NCI-H748 (cell line): Measurements from ENCODE around the gene NINL.
"Not testable (repeated sequence)": the region's sequence is repeated elsewhere in the genome, so short reads cannot be mapped to it uniquely, and the experiment has no call there.

Experiments
- DNase-seq: peaks from one replicate; lab custom pipeline; 2025; ENCODE audit not compliant: unreplicated experiment; lab: John Stamatoyannopoulos, UW

The NINL gene

DNA sequence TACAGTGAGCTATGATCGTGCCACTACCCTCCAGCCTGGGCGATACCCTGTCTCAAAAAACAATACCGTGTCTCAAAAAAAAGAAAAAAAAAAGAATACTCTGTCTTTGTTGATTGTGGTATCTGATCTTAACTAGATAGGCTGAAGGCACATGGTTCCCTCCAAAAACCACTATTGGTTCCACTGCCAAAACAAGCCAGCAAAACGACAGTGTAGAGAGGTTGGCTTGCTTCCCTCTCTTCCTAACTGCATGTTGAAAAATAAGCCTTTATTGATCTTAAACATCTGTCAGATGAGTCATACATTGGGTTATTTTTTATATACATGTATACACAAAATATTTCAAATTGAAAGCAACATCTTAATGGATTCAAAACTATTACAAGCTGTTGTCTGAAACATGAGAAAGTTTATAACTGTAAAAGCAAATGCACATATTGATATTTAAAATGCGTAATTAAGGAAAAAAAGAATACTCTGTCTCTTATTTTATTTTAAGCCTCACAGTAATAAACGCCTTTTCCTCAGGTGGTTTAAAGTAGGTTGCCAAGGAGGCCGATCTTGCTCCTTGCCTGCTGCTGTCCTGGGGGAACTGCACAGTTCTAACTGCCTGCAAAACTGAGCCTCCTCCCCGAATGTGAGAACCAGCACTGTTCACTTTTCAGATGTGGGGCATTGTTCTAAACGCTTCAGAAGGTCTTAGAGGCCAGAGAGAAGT is 7.0 kb upstream of the NINL start:
- DNase-seq, result no peak

DNA sequence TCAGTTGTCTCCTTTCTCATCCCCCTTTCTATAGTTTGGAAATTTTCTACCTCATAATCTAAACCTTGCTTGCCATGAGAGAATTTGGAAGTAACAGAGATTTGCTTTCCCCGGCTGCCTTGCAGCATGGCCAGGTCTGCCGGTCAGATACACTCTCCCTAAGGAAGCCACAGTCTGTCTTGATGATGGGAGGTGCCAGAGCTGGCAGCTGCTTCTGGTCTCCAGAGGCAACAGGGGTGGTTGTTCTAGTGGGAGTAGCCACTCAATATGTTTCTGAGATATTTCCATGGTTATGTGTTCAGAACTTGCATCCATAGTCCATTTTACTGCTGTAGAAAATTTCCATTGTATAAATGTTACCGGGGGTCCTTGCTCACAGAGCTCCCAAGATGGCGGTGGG is 5.4 kb upstream of the NINL start:
- not testable (repeated sequence) for DNase-seq

DNA sequence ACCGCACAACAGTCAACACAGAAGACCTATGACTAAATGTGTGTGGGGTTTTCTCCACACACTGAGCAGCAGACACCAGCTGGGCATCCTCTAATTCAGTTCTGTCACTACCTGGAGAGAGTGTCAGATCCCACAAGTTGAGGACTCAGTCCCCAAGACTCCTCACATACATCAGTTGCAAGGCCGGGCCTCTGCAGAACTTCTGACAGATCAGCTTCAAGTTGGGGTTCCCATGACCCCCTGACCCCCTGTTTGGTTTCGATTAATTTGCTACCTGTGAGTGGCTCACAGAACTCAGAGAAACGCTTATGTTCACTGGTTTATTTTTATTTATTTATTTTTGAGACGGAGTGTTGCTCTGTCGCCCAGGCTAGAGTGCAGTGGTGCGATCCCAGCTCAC is 3.2 kb upstream of the NINL start:
- no peak for DNase-seq

DNA sequence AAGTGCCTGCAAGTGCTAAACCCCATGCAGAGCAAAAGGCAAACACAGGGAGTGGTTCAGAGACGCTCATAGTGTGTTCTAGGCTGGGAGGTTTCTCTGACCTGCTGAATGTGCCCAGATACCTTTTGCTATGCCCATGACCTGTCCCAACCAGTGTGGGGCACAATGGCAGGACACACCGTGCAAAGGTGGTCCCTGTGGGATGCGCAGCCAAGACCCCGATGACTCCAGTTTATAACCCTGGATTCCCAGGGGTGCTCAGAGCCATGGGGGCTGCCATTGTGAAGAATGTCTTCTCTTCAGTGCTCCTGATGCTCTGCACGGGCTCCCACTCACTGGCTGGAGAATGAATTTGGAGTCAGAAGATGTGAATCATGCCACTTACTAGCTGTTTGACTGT is 2.2 kb upstream of the NINL start:
- DNase-seq, result no peak

DNA sequence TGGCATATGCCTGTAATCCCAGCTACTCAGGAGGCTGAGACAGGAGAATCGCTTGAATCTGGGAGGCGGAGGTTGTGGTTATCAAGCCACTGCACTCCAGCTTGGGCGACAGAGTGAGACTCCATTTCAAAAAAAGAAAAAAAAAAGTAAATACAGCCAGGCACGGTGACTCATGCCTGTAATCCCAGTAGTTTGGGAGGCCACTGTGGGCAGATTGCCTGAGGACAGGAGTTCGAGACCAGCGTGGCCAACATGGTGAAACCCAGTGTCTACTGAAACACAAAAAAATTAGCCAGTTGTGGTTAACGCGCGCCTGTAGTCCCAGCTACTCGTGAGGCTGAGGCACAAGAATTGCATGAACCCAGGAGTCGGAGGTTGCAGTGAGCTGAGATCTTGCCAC is 1.5 kb upstream of the NINL start:
- DNase-seq, result no peak

DNA sequence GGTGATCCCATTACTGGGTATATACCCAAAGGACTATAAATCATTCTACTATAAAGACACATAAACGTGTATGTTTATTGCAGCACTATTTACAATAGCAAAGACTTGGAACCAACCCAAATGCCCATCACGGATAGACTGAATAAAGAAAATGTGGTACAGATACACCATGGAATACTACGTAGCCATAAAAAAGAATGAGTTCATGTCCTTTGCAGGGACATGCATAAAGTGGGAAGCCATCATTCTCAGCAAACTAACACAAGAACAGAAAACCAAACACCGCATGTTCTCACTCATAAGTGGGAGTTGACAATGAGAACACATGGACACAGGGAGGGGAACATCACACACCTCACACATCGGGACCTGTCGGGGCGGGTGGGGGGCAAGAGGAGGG is 1.7 kb downstream of the NINL start:
- not testable (repeated sequence) for DNase-seq

DNA sequence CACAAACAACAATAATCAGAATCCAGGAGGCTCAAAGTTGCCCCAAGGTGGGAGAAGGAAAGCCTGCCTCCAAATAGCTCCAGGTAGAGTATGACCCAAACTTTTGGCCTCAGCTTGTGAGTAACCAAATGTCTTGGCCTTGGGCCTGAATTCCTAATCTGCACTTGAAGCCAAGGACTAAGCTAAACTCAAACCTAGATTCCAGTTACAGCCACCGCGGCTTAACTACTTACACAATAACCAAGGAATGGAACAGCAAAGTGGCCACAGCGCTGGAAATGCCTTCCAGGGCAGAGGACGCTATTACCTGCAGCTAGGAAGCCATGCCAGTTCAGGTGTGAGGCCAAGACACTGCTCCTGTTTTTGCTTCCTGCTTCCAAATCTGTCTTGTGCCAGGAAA is 4.6 kb downstream of the NINL start:
- DNase-seq, result no peak

DNA sequence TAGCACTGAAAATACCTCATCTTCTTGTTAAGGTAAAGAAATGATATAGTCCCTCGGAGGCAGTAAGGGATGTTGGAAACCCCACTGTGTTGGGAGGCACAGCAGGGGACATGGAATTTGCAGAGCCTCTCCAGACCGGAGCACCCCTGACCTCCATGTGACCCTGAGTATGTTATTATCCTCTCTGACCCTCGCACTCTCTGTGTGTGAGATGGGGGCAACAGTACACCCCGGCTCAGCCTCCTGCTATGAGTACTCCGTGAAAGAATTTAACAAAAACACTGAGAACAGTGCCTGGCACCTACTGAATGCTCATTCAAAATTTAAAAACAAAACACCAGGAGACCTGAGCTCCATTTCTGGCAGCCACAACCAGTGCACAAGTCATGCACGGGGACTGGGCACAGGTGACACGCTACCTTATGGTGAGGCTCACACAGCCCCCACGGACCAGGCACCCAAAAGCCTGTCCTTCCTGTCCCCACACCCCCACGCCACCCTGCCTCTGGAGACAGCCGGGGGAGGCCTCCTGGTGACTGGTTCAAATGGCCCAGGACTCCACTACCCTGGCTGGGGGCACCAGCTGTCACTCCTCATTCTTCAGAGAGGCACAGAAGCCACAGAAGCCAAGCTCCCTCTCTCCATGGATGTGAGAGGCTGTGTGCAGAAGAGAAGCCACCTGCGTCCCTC is 6.1 kb downstream of the NINL start:
- DNase-seq, result no peak

DNA sequence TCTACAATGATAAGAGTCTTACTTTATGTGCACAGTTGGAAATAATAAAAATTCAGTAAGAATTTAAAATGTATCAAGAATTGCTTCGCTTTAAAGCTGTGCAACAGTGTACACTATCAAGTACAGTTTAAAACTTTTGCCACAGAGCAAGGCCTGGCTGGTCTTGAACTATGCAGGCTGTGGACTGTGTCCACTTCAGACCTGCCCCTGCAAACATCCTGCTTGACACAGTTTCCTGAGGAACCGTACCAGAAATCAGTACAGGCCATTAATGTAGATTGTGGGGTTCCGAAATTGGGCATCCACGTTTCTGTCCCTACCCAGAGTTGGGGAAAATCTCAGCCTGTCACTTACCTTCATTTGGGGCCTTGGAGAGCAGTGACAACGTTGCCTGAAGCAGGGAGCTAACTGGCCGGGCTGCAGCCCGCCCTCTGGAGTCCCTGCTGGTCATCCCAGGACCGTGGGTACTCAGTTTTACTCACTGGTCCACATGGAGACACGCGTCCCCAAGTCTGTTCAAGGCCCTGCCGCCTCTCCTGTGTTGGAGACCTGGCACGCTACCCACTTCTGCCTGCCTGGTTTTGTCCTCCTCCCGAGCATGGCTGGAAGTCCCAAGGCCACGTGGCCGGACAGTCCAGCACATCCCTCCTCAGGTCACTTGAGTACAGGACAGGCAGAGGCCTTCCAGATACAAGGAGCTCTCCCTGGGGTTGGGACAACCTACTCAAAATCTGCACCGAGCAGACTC is 8.4 kb downstream of the NINL start:
- DNase-seq, result no peak

DNA sequence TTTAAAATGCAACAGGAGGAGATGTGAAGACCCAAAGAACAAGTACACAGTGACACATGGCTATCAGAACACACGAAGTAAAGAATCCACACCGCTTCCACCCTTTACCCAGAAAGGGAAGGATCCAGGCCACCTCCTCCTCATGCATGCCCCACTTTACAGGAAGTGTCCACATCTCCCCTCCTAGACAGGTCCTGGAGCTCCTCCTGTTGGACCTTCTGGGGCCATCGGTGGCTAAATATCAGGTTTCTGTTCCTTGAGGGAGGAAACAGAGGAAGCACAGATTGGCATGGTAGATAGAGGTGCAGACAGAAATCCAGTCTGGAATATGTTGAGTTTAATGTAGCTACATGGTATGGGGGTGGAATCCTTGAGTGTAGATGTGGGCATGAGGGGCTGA is 10.9 kb downstream of the NINL start:
- DNase-seq, result no peak

DNA sequence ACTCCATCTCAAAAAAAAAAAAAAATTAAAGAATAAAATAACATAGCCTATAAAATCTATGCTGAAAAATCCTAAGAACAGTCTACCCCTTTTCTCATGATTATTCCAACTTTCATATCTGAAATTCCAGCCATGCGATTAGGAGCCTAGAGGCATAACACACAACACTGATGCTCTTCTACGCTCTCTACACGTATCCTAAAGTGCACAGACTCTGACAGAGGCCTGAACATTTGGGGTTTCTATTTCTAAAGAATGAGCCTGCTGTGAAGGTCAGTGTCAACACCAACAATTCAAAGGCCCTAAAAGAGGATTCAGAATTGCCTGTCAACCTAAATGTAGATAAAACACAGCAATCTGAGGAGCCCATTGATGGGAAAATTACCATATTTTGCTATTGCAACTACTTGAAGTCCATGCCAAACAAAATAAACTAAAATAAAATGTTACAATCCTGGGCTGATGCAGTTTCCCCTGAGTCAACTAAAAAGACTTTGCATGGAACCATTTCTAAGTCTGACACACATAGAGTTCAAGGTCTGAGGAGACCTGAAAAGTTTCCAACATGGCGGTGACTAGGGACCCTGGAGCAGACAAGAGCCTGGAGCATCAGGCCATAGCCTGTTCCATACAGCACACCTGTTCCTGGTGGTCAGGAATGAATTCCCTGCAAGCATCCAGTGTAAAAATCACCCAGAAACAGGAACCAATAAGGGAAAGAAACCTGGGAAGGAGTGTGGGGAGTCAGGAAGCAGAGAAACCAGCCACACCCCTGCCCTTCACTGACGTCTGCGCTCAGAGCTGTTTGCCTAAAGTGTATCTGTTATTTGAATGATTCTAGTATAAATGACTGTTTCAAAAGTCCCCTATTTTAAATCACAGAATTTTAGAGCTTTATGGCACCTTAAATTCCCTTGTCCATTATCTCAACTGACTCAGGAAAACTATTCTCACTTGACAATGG is 11.8 kb downstream of the NINL start:
- DNase-seq, result no peak

DNA sequence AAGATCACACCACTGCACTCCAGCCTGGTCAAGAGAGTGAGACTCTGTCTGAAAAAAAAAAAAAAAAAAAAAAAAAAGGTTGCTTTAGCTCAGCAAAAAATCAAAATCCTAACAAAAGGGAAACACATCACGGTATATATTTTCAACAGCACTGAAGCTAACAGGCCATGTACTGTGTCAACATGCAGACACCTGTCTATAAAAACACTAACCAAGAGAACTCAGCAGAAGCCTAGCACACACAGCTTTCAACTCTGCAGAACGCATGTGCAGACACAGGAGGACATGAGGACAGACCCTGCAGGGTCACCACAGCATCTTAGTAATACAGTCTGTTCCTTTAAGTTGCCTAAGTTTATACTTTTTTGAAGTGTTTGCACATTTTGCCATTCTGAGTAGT is 13.5 kb downstream of the NINL start:
- peak; percentile 22 for DNase-seq

DNA sequence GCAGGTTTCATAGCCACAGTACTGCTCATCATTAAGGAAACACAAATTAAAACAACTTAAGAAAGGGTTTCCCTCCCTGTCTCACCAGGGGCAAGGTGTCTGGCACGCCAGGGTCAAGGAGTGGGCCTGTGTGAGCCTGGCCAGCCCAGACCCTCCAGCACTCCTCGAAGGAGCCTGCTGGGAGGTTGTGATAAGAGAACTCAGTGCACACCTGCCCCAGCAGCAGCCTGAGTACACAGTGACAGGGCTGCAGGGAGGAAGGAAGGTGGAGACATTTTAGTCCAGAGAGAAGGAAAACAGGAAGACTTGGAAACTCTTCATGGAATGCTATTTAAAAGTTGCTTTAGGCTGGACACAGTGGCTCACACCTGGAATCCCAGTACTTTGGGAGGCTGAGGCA is 14.1 kb downstream of the NINL start:
- DNase-seq, result no peak

DNA sequence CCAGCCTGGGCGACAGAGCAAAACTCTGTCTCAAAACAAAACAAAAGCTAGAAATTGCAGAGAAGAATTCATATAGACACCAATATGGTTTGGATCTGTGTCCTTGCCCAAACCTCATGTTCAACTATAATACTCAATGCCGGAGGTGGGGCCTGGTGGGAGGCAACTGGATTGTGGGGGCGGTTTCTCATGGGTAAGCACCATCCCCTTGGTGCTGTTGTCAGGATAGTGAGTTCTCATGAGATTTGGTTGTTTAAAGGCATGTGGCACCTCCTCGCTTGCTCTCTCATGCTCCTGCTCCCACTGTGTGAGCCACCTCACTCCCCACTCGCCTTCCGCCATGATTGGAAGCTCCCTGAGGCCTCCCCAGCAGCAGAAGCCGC is 15.2 kb downstream of the NINL start:
- DNase-seq, result no peak

DNA sequence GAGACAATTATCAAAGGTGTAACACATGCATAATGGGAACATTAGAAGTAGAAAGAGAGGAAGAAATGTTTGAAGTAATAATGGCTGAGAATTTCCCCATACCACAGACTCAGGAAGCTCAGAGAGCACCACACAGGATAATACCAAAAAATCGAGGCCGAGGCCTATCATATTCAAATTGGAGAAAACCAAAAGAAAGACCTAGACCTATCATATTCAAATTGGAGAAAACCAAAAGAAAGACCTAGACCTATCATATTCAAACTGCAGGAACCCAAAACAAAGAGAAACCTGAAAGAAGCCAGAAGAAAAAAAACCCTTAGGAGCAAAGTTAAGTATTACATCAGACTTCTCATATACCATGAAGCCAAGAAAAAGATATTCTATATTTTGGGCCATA is 18.0 kb downstream of the NINL start:
- no peak for DNase-seq

DNA sequence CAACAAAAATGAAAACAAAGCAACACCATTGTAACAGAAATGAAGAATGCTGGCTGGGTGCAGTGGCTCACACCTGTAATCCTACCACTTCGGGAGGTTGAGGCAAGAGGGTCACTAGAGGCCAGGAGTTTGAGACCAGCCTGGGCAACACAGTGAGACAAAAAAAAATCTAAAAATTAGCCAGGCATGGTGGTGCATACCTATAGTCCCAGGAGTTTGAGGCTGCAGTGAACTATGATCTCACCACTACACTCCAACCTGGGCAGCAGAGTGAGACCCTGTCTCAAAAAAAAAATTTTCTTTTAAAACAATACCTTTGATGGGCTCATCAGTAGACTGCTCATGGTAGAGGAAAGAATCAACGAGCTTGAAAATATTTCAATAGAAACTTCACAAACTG is 18.5 kb downstream of the NINL start:
- DNase-seq, result no peak

DNA sequence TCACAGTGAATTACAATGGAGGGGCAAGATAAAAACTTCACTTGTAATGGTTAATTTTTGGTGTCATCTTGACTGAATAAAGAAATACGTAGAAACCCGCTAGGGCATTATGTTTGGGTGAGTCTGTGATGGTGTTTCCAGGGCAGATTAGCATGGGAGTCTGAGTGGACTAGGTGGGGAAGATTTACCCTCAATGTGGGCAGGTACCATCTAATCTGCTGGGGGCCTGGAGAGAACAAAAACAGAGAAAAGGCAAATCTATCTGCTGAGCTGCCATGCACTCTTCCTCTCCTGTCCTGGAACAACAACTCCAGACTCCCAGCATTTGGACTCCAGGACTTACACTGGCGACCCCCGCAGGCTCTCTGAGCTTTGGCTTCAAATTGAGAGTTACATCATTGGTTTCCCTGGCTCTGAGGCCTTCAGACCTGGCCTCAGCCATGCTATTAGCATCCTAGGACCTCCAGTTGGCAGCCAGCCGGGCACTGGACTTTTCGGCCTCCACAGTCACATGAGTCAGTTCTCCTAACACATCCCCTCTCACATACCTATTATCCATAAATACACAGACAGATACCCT is 19.7 kb downstream of the NINL start:
- DNase-seq, result no peak

DNA sequence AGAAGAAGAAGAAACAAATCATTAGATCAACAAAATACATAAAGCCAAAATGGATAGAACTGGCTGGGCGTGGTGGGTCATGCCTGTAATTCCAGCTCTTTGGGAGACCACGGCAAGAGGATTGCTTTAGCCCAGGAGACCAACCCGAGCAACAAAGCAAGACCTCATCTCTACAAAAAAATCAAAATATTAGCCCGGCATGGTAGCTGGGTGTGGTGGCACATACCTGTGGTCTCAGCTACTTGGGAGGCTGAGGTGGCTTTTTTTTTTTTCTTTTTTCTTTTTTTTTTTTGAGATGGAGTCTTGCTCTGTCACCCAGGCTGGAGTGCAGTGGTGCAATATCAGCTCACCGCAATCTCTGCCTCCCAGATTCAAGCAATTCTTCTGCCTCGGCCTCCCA is 21.5 kb downstream of the NINL start:
- no peak for DNase-seq

DNA sequence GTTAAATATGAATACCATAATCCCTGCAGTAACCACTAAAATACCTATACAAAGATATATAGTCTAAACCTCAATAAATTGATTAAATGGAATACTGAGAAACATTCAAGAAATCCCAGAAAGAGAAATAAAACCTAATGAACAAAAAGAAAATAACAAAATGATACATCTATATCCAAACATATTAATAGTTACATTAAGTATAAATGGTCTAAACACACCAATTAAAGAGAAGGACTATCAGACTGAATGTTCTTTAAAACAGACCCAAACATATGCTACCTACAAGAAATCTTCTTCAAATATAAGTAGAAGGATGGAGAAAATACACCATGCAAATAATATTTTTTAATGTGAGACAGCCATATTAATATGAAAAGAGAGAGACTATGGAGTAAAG is 22.0 kb downstream of the NINL start:
- DNase-seq, result no peak

DNA sequence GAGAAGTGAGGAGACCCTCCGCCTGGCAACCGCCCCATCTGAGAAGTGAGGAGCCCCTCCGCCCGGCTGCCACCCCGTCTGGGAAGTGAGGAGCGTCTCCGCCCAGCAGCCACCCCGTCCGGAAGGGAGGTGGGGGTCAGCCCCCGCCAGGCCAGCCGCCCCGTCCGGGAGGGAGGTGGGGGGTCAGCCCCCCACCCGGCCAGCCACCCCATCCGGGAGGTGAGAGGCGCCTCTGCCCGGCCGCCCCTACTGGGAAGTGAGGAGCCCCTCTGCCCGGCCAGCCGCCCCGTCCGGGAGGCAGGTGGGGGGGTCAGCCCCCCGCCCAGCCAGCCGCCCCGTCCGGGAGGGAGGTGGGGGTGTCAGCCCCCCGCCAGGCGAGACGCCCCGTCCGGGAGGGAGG is 23.6 kb downstream of the NINL start:
- not testable (repeated sequence) for DNase-seq

DNA sequence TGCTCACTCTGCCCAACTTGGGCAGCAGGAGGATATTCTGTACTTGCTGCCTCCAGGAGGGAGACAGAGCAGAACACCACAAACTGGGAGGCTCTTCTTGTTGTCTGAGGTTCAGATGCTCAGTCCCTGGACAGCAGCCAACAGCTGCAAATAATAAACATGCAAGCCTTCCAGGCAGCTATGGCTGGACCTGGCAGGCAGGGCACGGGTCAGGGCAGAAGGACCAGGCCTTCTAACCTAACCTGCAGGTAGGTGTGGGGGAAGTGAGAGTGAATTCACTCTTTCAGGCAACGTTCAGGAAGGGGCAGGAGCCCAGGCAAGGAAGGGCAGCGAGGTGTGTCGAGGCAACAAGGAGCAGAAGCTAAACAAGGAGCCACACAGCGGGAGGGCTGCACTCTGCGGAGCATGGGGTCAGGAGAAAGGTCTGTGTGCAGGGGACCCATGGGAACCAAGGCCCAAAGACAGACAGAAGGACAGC is 31.5 kb downstream of the NINL start:
- peak; percentile 48 for DNase-seq
